ENCODE measurements around the gene C1orf35.

DNA sequence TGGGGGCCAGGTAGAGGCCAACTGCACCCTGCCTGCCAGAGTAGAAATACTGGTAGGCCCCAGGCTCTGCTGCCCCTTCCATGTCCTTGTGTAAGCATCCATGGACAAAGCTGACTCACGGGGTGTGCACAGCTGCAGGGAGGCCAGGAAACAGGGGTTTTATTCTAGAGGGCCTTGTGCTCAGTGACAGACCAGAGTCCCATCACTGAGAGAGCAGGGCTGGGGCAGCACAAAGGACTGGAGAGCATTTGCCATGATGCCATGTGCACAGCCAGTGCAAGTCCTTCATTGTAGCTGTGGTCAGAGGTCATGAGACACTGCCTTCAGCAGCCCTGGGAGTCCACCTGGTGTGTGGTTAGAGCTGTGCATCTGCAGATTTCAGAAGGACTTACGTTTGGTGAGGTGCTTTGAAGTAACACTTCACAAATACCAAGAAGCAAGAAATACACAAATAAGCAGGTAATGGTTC is 12.5 kb downstream of the C1orf35 start:
- TF ChIP-seq SP1 (IDR thresholded peaks at IDR 0.05): no peak
- TF ChIP-seq, protein P1, sequence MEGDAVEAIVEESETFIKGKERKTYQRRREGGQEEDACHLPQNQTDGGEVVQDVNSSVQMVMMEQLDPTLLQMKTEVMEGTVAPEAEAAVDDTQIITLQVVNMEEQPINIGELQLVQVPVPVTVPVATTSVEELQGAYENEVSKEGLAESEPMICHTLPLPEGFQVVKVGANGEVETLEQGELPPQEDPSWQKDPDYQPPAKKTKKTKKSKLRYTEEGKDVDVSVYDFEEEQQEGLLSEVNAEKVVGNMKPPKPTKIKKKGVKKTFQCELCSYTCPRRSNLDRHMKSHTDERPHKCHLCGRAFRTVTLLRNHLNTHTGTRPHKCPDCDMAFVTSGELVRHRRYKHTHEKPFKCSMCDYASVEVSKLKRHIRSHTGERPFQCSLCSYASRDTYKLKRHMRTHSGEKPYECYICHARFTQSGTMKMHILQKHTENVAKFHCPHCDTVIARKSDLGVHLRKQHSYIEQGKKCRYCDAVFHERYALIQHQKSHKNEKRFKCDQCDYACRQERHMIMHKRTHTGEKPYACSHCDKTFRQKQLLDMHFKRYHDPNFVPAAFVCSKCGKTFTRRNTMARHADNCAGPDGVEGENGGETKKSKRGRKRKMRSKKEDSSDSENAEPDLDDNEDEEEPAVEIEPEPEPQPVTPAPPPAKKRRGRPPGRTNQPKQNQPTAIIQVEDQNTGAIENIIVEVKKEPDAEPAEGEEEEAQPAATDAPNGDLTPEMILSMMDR (IDR thresholded peaks at IDR 0.05; ENCODE audit: low read depth, low read length, missing input control): no peak
- no peak for TF ChIP-seq TAF1 (conservative IDR thresholded peaks at IDR 0.05)
- TF ChIP-seq RAD21 (IDR thresholded peaks at IDR 0.05): no peak
- TF ChIP-seq, protein P2, sequence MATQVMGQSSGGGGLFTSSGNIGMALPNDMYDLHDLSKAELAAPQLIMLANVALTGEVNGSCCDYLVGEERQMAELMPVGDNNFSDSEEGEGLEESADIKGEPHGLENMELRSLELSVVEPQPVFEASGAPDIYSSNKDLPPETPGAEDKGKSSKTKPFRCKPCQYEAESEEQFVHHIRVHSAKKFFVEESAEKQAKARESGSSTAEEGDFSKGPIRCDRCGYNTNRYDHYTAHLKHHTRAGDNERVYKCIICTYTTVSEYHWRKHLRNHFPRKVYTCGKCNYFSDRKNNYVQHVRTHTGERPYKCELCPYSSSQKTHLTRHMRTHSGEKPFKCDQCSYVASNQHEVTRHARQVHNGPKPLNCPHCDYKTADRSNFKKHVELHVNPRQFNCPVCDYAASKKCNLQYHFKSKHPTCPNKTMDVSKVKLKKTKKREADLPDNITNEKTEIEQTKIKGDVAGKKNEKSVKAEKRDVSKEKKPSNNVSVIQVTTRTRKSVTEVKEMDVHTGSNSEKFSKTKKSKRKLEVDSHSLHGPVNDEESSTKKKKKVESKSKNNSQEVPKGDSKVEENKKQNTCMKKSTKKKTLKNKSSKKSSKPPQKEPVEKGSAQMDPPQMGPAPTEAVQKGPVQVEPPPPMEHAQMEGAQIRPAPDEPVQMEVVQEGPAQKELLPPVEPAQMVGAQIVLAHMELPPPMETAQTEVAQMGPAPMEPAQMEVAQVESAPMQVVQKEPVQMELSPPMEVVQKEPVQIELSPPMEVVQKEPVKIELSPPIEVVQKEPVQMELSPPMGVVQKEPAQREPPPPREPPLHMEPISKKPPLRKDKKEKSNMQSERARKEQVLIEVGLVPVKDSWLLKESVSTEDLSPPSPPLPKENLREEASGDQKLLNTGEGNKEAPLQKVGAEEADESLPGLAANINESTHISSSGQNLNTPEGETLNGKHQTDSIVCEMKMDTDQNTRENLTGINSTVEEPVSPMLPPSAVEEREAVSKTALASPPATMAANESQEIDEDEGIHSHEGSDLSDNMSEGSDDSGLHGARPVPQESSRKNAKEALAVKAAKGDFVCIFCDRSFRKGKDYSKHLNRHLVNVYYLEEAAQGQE (IDR thresholded peaks at IDR 0.05): no peak
- no peak for TF ChIP-seq YY1 (IDR thresholded peaks at IDR 0.05)
- no peak for TF ChIP-seq GABPA (IDR thresholded peaks at IDR 0.05 in 1 of 2, conservative IDR thresholded peaks at IDR 0.05 in 1 of 2)
- no peak for TF ChIP-seq JUND (IDR thresholded peaks at IDR 0.05)
- TF ChIP-seq, protein P3, sequence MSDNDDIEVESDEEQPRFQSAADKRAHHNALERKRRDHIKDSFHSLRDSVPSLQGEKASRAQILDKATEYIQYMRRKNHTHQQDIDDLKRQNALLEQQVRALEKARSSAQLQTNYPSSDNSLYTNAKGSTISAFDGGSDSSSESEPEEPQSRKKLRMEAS (IDR thresholded peaks at IDR 0.05): no peak
- no peak for TF ChIP-seq NR2F2 (IDR thresholded peaks at IDR 0.05)

Measured in liver (tissue), 3 donors.